ENCODE results near the gene KIF21B. TPM values are rescaled to one million over a fixed set of nuclear protein-coding genes. Genes with fewer than 3 reads are reported as not detected.

KIF21B gene
- total and polyA plus RNA-seq, 9 donors = 0.57 to 1.9 (median 0.88) TPM

DNA sequence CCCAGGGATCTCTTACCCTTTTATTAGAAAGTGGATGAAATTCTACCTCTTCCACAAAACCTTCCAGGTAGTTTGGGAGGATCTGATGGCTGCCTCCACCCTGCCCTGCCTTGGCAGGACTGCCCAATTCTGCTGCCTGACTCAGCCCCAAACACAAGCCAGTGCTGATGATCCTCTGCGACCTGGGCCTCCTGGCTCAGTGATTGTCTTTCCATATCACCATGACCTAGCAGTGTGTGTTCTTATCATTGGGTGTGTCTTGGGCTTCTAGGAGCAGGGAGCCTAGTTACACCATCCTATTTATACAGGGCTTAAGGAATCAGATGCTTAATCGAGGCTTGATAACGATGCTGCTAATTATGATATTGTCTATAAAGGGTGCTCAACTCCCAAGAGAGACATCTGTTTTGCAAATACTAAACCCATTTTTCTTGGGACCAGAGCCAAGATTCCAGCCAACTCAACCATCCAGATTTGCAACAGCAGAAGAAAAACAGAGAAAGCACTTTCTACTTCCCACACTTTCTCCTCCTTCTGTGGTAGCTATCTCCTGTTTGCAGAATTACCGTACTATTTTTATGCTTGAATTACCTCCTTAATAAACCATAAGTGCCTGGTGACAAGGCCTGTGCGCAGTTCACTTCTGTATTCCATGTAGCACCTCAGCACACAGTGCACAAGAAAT is 36.5 kb upstream of the KIF21B start:
- H3K36me3 ChIP-seq = no peaks in the 10 kb centered on the region
- DNase-seq = no peak
- 43 to 64% (median 47%) methylated on average over 5 of the region's 5 CpGs for WGBS, 3 donors
- intact Hi-C loops (cut with DNase I) = no loop called here
- peaks cover 10% of the 10 kb centered on the region for H3K4me1 ChIP-seq (ENCODE audit: insufficient read depth)
- no peak for TF ChIP-seq POLR2A (IDR thresholded peaks at IDR 0.05)
- no peak for TF ChIP-seq CTCF (IDR thresholded peaks at IDR 0.05)
- TF ChIP-seq EP300 (IDR thresholded peaks at IDR 0.05) = no peak
- H3K4me3 ChIP-seq = no peak overlapping the region
- no peak overlapping the region for H3K27ac ChIP-seq
- H3K9me3 ChIP-seq = no peaks in the 10 kb centered on the region
- H3K27me3 ChIP-seq = no peaks in the 10 kb centered on the region

DNA sequence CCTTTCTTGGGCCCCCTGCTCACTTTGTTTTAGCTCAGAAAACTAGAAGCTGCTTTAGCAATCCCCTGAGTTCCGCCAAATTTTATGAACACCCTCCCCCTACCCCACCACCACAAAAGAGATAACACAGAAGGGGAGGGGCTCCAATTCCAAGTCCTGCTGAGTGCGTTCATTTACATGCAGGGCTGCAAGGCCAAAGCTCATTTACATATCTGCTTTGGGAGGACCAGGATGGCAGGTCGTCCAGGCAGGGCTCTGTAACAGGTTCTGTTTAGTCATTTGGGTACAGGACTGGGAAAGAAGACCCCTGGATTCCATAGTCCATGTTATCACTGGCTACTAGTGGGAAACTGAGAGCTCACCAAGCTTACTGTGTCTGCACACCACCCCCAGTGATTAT is 35.9 kb upstream of the KIF21B start:
- TF ChIP-seq POLR2A (IDR thresholded peaks at IDR 0.05) = no peak
- TF ChIP-seq CTCF (IDR thresholded peaks at IDR 0.05) = no peak
- TF ChIP-seq EP300 (IDR thresholded peaks at IDR 0.05) = no peak
- Histone ChIP-seq H3K9me3 (no peaks in the 10 kb centered on the region), H3K27me3 (no peaks in the 10 kb centered on the region), H3K27ac (no peak overlapping the region), H3K4me1 (ENCODE audit: insufficient read depth) (peaks cover 10% of the 10 kb centered on the region), H3K36me3 (no peaks in the 10 kb centered on the region), H3K4me3 (no peak overlapping the region)
- intact Hi-C loops (cut with DNase I) = no loop called here
- no peak for DNase-seq
- 77 to 82% (median 81%) methylated on average over 3 of the region's 3 CpGs for WGBS, 3 donors

GRCh38 chr1:201054091-201054543 is 30.6 kb upstream of the KIF21B start:
- peaks cover 3% of the 10 kb centered on the region for H3K4me1 ChIP-seq (ENCODE audit: insufficient read depth)
- H3K36me3 ChIP-seq = no peaks in the 10 kb centered on the region
- no peaks in the 10 kb centered on the region for H3K9me3 ChIP-seq
- no peak overlapping the region for H3K27ac ChIP-seq
- 74 to 77% (median 76%) methylated on average over 10 of the region's 10 CpGs for WGBS, 3 donors
- intact Hi-C loops (cut with DNase I) = no loop called here
- no peak overlapping the region for H3K4me3 ChIP-seq
- TF ChIP-seq EP300 (IDR thresholded peaks at IDR 0.05) (no peak), POLR2A (IDR thresholded peaks at IDR 0.05) (no peak), CTCF (IDR thresholded peaks at IDR 0.05) (no peak)
- H3K27me3 ChIP-seq = no peaks in the 10 kb centered on the region
- no peak for DNase-seq

GRCh38 chr1:201053155-201053860 is 29.8 kb upstream of the KIF21B start:
- DNase-seq = no peak
- Histone ChIP-seq H3K4me1 (ENCODE audit: insufficient read depth) (peaks cover 3% of the 10 kb centered on the region), H3K27ac (no peak overlapping the region), H3K9me3 (no peaks in the 10 kb centered on the region), H3K4me3 (no peak overlapping the region), H3K36me3 (no peaks in the 10 kb centered on the region), H3K27me3 (no peaks in the 10 kb centered on the region)
- intact Hi-C loops (cut with DNase I) = no loop called here
- WGBS, 3 donors = 94 to 97% (median 97%) methylated on average over 21 to 22 of the region's 22 CpGs
- TF ChIP-seq EP300 (IDR thresholded peaks at IDR 0.05) (no peak), POLR2A (IDR thresholded peaks at IDR 0.05) (no peak), CTCF (IDR thresholded peaks at IDR 0.05) (no peak)
